HCEC 1CT (cell line): ENCODE results near the gene ADCY9.
"Not testable (repeated sequence)": the region's sequence is repeated elsewhere in the genome, so short reads cannot be mapped to it uniquely, and the experiment has no call there.

Source experiments
- DNase-seq: peaks from one replicate; pipeline ENCODE4 v3.0.0-alpha.2; 2017

The ADCY9 gene

GRCh38 chr16:3965781-3966582 is 150.3 kb downstream of the ADCY9 start:
- no peak for DNase-seq

- no peak for DNase-seq
Measured at GRCh38 chr16:3965306-3965705, 150.9 kb downstream of the ADCY9 start.

GRCh38 chr16:3964686-3965290 is 151.5 kb downstream of the ADCY9 start:
- no peak for DNase-seq

- no peak for DNase-seq
Measured at GRCh38 chr16:3963886-3964685, 152.2 kb downstream of the ADCY9 start.

- DNase-seq, result no peak
Measured at GRCh38 chr16:3963203-3963602, 153.0 kb downstream of the ADCY9 start.

- DNase-seq, result peak; percentile 20
Measured at GRCh38 chr16:3961449-3961849, 154.8 kb downstream of the ADCY9 start.

GRCh38 chr16:3959926-3960590 is 156.2 kb downstream of the ADCY9 start:
- DNase-seq, result not testable (repeated sequence)

GRCh38 chr16:3959148-3959547 is 157.1 kb downstream of the ADCY9 start:
- DNase-seq, result no peak

- DNase-seq, result no peak
Measured at GRCh38 chr16:3957344-3957980, 158.8 kb downstream of the ADCY9 start.

GRCh38 chr16:3954411-3954921 is 161.8 kb downstream of the ADCY9 start:
- DNase-seq, result no peak

- DNase-seq, result no peak
Measured at GRCh38 chr16:3953728-3954410, 162.4 kb downstream of the ADCY9 start.

GRCh38 chr16:3952737-3953131 is 163.5 kb downstream of the ADCY9 start:
- DNase-seq, result no peak

- no peak for DNase-seq
Measured at GRCh38 chr16:3951861-3952736, 164.1 kb downstream of the ADCY9 start.

- not testable (repeated sequence) for DNase-seq
Measured at GRCh38 chr16:3951380-3951779, 164.9 kb downstream of the ADCY9 start.

- peak; percentile 92 for DNase-seq
Measured at GRCh38 chr16:3950343-3951193, 165.7 kb downstream of the ADCY9 start.

GRCh38 chr16:3949946-3950342 is 166.3 kb downstream of the ADCY9 start:
- no peak for DNase-seq

GRCh38 chr16:3949287-3949686 is 167.0 kb downstream of the ADCY9 start:
- no peak for DNase-seq

GRCh38 chr16:3948378-3948995 is 167.8 kb downstream of the ADCY9 start:
- no peak for DNase-seq

GRCh38 chr16:3946604-3947180 is 169.6 kb downstream of the ADCY9 start:
- no peak for DNase-seq
